Left ventricle myocardium inferior (tissue), 1 donor: ENCODE data around the gene RIOK3. TPM values are rescaled to one million over a fixed set of nuclear protein-coding genes. Genes with fewer than 3 reads are reported as not detected.
A peak's percentile ranks its signal among the peaks of the same experiment; 100 is the strongest.

Experiments
- DNase-seq: peaks from one replicate; pipeline ENCODE4 v3.0.0-alpha.2; 2020
- H3K27ac ChIP-seq: fragments of 200-600 bp; replicated peaks from 2 replicates; pipeline ENCODE4 v1.8.0; 2021
- H3K27me3 ChIP-seq: fragments of 200-600 bp; 2 replicates; pipeline ENCODE4 v1.8.0; 2021; ENCODE audit warnings: low read depth
- H3K36me3 ChIP-seq: fragments of 200-600 bp; 2 replicates; pipeline ENCODE4 v1.8.0; 2021
- H3K4me1 ChIP-seq: fragments of 200-600 bp; 2 replicates; pipeline ENCODE4 v1.8.0; 2021
- H3K4me3 ChIP-seq: fragments of 200-600 bp; 2 replicates; pipeline ENCODE4 v1.8.0; 2021; ENCODE audit warnings: mild to moderate bottlenecking, moderate library complexity
- H3K9me3 ChIP-seq: fragments of 200-600 bp; replicated peaks from 2 replicates; pipeline ENCODE4 v1.8.0; 2021
- intact Hi-C: fragments of 100-400 bp; cut with micrococcal nuclease; formaldehyde crosslinking; loops from one replicate; pipeline ENCODE4 v1.11.0; 2022
- total RNA-seq: library from RNA; stranded (reverse); fragmentation: NEBNext Ultra II Directional; extraction: Animal tissue kit (Norgen Biotek cat#: 25700); gene quantifications from one replicate; pipeline ENCODE4 v1.2.1, GENCODE V29; 2021
- TF ChIP-seq, protein P1 (sequence below): fragments of 200-600 bp; IDR thresholded peaks from 2 replicates; pipeline ENCODE4 v1.8.0; 2021; ENCODE audit warnings: antibody characterized with exemption, mild to moderate bottlenecking, borderline replicate concordance
- donor health status: DM: no; HTN: yes; CAD: no; lungs with severe emphysema.

Gene RIOK3
- total RNA-seq, 1 donor from 2014 or later: 60.4 TPM

DNA sequence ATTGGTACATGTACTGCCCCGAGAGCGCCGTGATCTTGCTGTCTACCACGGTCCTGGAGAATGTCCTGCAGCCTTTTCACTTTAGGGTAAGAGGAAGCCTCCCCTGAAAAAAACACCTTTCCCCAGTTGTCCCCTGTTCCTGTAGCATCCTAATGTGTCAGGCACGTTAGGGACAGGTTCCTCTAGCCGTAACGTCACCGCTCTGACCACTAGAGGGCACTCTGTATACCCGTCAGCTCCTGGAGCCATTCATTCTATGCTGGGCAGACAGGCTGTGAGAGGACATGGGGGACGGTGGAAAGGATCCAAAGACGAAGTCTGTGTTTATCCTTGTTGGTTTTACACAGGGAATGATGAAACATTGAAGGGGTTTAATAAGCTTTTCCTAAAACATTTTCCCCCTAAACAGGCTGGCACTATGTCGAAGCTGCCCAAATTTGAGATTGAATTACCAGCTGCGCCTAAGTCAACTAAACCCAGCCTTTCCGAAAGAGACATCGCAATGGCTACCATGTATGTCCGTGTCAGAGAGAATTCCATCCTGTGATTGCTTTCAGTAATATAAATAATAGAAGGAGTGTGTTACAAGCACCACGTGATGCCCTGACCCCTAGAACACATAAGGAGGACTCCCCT lies 62.9 kb downstream of the RIOK3 start:
- H3K27ac ChIP-seq: no peak overlapping the region
- TF ChIP-seq, protein P1, sequence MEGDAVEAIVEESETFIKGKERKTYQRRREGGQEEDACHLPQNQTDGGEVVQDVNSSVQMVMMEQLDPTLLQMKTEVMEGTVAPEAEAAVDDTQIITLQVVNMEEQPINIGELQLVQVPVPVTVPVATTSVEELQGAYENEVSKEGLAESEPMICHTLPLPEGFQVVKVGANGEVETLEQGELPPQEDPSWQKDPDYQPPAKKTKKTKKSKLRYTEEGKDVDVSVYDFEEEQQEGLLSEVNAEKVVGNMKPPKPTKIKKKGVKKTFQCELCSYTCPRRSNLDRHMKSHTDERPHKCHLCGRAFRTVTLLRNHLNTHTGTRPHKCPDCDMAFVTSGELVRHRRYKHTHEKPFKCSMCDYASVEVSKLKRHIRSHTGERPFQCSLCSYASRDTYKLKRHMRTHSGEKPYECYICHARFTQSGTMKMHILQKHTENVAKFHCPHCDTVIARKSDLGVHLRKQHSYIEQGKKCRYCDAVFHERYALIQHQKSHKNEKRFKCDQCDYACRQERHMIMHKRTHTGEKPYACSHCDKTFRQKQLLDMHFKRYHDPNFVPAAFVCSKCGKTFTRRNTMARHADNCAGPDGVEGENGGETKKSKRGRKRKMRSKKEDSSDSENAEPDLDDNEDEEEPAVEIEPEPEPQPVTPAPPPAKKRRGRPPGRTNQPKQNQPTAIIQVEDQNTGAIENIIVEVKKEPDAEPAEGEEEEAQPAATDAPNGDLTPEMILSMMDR: peak; percentile 89
- no peaks in the 10 kb centered on the region for H3K9me3 ChIP-seq
- no peak overlapping the region for H3K4me3 ChIP-seq
- DNase-seq: peak; percentile 65
- peaks cover 65% of the 10 kb centered on the region for H3K36me3 ChIP-seq
- intact Hi-C loops: loop anchor here (5.0 kb wide), 1 partner anchor 71 kb away; the partner anchor contains the start of gene NPC1
- H3K4me1 ChIP-seq: peaks cover 7% of the 10 kb centered on the region
- H3K27me3 ChIP-seq: no peaks in the 10 kb centered on the region

DNA sequence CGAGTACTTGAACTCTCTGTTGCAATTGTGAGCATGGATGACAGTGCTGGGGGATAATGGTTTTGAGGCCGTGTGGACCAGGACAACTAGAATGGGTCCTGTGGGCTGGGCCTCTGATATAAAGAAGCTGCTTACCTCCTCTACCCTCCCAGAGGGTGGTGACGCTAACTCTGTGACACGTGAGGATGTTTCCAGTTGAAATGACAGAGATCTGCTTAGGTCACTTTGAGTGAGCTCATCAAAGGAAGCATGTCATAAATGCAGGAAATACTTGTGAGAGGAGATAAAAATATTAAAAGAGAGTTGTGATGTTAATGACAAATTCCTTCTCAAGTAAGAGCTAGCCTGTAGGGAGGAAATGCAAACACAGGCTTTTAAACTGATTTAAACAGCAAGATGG lies 66.6 kb downstream of the RIOK3 start:
- intact Hi-C loops: loop anchor here (5.0 kb wide), 1 partner anchor 68 kb away; the partner anchor contains the start of gene NPC1
- DNase-seq: no peak
- Histone ChIP-seq H3K4me1 (peaks cover 14% of the 10 kb centered on the region), H3K27ac (no peak overlapping the region), H3K27me3 (no peaks in the 10 kb centered on the region), H3K4me3 (no peak overlapping the region), H3K9me3 (no peaks in the 10 kb centered on the region), H3K36me3 (peaks cover 92% of the 10 kb centered on the region)
- TF ChIP-seq, protein P1: no peak

DNA sequence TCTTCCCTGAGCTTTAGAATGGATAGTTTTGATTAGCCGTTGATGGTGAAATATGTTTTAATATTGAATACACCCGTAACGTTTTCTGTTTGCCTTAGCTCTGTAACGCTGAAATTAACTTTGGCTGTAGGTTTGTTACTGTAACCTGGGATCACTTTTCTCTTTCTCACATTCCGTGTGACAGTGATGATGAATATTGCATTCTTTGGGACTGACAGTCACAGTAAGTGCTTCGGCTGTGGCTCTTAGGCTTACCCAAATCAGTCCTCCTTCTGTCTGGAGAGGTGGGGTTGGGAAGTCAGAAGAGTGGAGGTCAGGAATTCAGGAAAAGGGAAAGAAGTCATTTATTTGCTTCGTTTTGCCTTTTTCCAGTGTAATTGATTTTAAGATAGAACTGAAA lies 68.2 kb downstream of the RIOK3 start:
- TF ChIP-seq, protein P1: no peak
- H3K4me1 ChIP-seq: peaks cover 11% of the 10 kb centered on the region
- no peaks in the 10 kb centered on the region for H3K9me3 ChIP-seq
- no peak overlapping the region for H3K4me3 ChIP-seq
- no peaks in the 10 kb centered on the region for H3K27me3 ChIP-seq
- peaks cover 98% of the 10 kb centered on the region for H3K36me3 ChIP-seq
- H3K27ac ChIP-seq: peak overlapping the region; percentile 34
- DNase-seq: no peak
- intact Hi-C loops: no loop called here

DNA sequence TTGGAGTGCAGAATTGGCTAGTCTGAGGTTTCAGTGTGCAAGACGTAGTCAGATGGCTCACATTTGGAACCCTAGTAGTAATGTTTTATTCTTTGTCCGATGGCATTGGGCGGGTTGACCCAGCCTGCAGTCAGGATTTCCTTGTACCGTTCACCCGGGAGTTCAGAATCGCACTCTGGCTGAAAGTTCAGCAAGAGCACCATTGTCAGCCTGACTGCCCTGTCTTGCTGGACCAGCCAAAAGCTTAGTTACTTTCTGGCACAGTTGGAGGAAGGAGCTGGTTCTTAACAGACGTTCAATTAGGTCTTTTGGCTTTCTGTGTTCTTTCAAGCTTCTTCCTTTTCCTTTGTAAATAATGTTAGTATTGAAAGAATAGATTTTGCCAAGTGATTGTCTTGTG lies 68.8 kb downstream of the RIOK3 start:
- peaks cover 98% of the 10 kb centered on the region for H3K36me3 ChIP-seq
- no peaks in the 10 kb centered on the region for H3K9me3 ChIP-seq
- peaks cover 11% of the 10 kb centered on the region for H3K4me1 ChIP-seq
- no peak for DNase-seq
- TF ChIP-seq, protein P1: no peak
- no peak overlapping the region for H3K4me3 ChIP-seq
- no peaks in the 10 kb centered on the region for H3K27me3 ChIP-seq
- intact Hi-C loops: no loop called here
- peak overlapping the region; percentile 34 for H3K27ac ChIP-seq

DNA sequence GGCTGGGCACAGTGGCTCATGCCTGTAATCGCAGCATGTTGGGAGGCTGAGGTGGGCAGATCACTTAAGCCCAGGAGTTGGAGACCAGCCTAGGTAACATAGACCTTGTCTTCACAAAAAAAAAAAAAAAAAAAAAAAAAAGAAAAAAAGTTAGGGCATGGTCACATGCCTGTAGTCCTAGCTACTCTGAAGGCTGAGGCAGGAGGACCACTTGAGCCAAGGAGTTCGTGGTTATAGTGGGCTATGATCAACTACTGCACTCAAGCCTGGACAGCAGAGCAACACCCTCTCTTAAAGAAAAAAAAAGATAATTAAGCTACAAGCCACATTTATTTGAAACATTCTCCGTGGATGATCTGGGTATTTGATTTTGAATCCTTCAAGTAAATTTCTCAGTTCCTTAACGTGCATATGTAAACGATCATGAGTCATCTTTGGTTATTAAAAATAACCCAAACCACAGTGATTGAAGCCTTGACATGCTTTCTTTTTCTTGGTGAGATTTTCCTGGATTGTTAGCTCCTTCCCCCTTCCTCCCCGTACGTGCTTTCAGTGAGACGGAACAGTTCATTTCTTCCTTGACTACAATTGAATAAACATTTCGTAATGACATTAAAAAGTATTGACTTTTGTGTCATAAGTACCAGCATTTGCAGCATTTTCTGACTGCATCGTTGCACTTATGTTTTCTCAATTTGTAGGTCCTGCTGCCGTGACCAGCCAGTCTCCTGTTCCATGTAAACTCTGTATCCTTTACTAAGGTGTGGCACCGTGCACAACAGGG lies 70.5 kb downstream of the RIOK3 start:
- DNase-seq: no peak
- H3K27me3 ChIP-seq: no peaks in the 10 kb centered on the region
- H3K9me3 ChIP-seq: no peaks in the 10 kb centered on the region
- peaks cover 99% of the 10 kb centered on the region for H3K36me3 ChIP-seq
- TF ChIP-seq, protein P1: no peak
- peaks cover 11% of the 10 kb centered on the region for H3K4me1 ChIP-seq
- H3K4me3 ChIP-seq: no peak overlapping the region
- intact Hi-C loops: no loop called here
- no peak overlapping the region for H3K27ac ChIP-seq
